Activated T-cell treated with anti-CD3 and anti-CD28 coated beads for 1 hour (primary cell): ENCODE data around the gene PIP5K1C.

Experiments used
- DNase-seq: peaks from one replicate; pipeline ENCODE4 v3.0.0-alpha.2; 2020; ENCODE audit warnings: low read depth

Gene PIP5K1C

DNA sequence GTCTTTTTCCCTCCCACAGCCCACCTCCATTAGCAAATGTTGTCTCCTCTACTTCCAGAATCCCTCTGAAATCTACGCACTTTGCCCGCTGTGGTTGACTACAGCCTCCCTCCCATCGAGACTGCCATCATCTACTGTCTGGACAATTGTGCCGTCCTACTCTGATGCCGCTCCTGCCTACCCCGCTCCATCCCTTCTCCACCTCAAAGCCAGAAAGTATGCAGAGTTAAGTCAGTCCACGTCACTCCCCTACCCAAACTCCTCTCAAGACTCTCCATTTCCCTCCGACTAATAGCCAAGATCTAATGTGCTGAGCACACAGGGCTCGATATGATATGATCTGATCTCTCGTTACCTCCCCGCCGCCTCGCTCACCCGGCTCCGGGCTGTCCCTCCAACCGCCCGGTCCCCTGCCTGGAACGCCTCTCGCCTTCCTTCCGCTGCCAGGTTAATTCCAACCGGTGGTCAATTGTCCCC is 74.2 kb downstream of the PIP5K1C start:
- DNase-seq = no peak

DNA sequence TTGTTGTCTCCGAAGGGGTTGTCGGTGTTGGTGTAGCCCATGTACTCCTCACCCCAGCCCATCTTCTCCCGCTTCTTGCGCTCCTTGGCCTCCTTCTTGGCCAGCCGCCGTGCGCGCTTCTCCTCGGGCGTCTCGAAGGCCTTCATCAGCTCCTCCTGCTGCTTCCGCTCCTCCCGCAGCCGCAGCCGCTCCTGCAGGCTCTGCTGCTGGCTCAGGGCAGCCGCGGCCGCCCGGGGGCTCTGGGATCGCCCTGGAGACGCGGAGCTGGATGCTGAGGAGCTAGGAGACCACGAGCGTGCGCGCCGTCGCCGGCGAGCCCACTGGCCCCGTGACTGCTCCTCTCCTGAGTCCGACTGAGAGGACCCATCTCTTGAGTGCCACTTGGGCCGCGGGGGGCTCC is 76.6 kb downstream of the PIP5K1C start:
- no peak for DNase-seq

GRCh38 chr19:3622224-3622623 is 78.0 kb downstream of the PIP5K1C start:
- DNase-seq = no peak

DNA sequence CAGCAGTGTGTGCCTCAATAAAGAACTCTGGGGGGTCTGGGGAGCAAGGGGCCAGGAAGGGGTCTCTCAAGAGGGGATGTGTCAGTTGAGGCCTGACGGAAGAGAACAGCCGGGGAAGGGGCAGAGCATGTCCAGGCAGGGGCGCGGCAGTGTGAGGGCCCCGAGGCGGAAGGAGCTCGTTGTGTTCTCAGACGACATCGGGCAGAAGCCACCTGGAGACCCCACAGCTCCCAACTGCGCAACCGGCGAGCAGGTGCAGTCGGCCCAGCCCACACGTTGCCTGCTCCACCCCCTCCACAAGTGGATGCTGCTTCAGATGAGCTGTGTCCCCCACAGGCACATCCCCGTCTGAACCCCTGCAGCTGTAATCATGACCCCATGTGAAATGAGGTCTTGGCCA is 78.6 kb downstream of the PIP5K1C start:
- DNase-seq = no peak

- DNase-seq = no peak
Observed at GRCh38 chr19:3620817-3621547, 79.3 kb downstream of the PIP5K1C start.

DNA sequence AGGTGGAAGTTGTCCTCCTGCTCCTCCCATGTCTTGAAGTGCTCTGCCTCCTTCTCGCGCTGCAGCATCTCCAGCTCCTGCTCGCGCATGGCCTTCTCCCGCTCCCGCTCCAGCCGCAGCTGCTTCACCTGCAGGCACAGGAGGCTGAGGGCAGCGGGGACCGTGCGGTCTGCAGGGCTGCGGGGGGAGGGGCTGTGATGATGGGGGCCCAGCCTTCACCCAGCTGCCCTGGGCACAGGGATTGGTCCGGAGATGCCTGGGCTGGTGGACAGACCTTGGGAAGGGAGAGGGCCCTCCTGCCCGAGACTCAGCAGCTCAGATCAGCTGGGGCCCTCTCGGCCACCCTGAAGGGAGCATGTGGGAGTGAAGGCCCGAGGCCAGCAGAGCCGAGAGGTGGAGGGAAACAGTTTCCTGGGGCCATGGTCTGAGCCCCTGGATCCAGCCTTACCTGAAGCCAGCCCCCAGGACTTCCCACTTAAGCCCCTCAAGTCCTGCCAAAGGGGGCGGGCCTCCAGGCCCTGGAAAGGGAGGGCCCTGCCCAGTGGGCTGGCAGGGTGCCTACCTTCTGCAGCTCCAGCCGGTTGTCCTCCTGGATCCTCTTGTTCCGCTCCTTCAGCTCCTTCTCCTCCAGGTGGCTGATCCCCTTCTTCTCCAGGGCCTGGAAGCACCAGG is 80.0 kb downstream of the PIP5K1C start:
- no peak for DNase-seq

DNA sequence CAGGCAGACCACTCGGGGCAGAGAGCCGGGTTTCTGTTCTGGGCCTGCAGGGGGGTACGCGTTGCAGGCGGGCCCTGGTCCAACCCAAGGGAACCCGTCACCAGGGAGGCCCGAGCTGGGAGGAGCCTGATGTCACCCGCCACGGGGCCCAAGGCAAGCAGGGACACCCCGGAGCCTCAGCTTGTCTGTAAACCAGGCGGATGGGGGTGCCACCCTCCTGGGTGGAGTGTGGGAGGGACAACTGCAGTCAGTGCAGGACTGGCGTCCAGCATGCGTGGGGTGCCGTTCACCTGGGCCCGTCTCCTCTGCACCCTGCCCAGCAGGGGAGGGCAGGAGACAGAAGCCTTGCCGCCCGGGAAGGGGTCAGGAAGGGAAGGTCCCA is 80.6 kb downstream of the PIP5K1C start:
- DNase-seq = no peak

DNA sequence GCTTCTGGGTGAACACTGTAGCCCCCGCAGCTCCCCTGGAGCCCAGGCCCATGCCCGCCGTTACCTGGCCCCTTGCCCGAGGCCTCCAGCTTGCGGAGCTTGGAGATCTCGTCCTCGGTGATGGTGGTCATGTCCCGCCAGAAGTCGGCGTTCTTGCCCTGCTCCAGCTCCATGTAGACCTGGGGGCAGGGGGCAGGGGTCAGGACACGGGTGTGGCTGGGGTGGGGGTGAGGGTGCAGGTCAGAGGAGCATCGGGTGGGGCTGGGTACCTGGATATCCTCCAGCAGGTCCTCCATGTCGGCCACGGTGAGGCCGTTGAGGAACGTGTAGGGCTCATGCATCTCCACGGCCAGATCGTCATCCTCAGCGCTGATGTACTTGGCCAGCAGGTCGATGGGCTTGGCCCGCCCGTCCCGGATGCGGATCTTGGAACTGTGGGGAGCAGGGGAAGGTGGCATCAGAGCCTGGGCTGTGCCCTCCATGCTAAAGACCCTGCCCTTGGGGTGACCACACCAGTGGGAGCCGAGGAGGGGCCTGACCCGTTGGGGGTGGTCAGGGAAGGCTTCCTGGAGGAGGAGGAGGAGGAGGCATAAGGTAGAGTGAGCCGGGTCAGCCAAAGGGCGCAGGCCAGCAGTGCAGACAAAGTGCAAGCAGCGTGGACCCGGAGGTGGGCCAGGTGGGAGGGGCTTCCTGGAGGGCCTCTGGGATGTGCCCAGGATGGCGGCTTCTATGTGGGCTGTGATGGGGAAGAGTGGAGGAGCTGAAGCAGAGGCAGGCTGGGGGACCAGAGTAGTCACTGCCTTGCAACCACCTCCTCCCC is 81.2 kb downstream of the PIP5K1C start:
- no peak for DNase-seq

- peak; percentile 53 for DNase-seq
Observed at GRCh38 chr19:3618144-3618810, 82.0 kb downstream of the PIP5K1C start.

GRCh38 chr19:3617463-3617862 is 82.8 kb downstream of the PIP5K1C start:
- DNase-seq = no peak

- no peak for DNase-seq
Observed at GRCh38 chr19:3615524-3616135, 84.6 kb downstream of the PIP5K1C start.

DNA sequence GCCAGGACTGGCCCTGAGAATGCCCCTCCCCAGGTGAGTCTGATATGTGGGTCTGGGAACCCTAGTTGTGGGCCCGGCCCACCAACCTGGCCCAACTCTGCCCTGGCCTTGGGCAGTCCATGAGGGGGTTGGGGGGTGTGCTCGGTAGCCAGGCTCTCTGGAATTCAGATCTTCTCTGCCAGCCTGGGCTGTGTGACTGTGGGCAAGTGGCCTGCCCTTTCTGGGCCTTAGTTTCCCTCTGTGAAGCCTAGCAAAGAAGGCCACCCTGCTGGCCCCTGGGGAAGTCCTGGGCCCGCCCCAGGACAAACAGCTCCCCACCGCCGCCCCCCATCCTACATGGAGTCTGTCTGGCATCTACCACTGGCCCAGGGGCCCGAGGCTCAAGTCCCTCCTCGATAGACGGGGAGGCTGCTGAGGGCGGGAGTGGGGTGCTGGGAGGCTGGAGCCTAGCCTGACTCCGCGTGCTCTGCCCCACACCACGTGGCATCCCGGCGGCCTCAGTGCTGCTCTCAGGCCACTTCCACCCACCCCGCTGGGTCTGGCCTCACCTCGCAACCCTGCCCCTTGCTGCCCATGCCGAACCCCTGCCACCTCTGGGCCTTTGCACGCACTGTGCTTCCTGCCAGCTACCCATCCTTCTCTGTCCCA is 85.3 kb downstream of the PIP5K1C start:
- DNase-seq = no peak

GRCh38 chr19:3613818-3614661 is 86.2 kb downstream of the PIP5K1C start:
- no peak for DNase-seq

DNA sequence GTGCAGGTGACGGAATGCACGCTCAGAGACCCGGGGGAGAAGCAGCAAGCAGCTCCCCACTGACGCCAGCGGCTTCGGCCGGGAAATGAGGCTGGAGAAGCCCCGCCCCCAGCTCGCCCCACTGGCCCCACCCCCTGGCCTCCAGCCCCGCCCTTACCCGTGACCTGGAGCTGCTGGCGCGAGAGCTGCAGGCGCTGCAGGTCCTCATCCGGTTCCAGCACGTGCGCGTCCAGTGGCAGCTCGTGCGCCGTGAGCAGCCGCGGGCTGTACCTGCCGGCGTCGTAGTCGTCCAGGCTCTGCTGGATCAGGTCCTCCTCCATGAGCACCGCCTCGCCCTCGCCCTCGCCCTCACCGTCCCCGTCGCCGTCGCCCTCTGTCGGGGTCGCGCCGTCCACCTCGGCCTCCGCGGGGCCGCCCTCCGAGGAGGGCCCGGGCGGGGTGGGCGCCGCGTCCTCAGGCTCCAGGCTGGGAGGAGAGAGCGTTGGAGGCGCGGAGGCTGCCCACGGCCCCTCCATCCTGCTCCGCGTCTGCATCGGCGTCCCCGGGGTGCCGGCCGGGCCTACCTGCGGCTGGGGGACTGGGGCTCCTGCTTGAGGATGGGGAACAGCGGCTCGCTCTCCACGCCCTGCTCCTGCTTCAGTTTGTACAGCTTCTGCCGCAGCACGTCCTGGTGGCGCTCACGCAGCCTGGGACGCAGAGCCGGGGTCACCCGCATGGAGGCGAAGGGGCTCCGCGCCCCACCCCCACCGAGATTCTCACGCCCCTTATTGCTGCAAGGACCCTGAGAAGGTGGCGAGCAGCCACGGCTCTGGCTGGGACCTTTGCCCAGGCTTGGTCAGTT is 87.1 kb downstream of the PIP5K1C start:
- DNase-seq = no peak

DNA sequence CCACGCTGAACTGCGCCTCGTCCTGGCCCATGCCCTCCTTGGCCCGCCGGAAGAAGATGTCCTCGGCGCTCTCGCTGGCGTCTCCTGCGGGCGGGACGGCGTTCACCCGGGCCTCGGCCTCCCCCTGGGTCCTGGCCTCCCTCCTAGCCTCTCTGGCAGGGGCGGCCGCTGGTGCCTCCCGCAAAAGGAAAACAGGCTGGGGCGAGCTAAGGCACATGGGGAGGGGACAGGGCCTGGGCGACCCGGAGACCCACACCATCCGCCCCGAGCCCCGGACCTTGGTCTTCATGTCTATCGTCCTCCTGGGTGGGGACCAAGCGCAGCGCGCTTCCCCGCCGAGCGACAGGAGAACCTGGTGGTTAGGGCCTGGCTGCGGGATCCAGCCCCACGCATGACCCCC is 87.9 kb downstream of the PIP5K1C start:
- no peak for DNase-seq

DNA sequence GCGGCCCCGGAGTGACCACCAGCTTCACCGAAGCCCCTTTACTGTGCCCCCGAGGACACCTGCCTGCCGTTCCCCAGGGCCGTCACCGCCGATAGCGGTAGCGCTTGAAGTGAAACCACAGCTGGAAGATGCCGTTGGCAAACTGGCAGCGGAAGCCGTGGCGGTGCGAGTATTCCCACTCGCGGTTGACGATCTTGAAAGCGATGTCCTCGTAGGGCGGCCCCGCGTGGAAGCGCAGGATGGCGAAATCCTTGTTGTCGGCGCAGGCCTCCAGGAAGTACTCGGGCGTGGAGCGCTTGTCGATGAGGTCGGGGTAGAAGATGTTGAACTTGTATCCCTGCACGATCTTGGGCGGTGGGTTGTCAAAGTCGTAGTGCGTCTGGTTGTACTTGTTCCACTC is 88.4 kb downstream of the PIP5K1C start:
- no peak for DNase-seq

DNA sequence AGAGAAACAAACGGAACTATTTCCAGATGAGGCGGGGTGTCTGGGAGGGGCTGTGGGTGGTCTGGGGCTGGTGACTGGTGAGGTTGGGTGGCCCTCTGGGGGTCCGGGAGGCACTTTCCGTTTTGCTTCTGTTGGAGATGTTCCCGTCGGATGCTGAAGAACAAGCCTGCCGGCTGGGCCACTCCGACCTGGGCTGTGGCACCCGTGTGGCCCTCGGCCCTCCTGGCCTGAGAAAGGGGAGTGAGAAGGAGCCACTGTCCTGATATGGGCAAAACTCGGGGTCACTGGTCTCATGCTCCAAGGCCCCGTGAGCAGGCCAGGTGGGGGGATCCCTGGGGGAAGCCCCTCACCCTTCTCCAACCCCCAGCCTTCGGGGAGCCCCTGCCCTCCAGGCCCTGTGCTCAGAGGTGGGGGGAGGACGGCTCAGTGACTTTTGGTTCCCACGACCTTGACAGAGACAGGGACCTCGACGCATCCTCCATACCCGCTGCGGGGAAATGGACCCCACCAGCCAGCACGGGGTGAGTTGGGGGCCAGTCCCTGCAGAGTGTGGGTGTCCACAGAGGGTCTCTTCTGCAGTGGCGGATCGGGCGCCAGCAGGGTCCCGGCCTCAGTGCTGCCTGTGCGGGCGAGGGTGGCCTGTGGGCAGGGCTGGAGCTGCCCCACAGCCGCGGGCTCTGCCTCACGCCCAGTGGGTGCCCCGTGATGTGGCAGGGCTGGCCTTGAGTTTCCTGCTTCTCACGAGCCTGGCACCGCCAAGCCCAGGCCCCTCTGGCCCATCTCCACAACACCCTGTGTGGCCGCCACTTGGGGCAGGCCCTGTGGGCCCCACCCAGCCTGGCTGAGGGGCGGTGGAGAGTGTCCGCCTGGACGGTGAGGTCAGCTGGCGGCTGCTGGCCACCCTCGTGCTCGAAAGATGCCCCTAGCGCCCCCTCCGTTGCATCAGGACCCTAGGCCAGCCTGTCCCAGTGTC is 89.2 kb downstream of the PIP5K1C start:
- no peak for DNase-seq
